Measurements from ENCODE around the gene DSCAML1. TPM values are rescaled to one million over a fixed set of nuclear protein-coding genes. Genes with fewer than 3 reads are reported as not detected.

Gene DSCAML1
- total RNA-seq, 1 experiment from 2014 or later: not detected

GRCh38 chr11:117618302-117618981 lies 178.6 kb downstream of the DSCAML1 start:
- no peak for ATAC-seq

GRCh38 chr11:117616979-117617378 lies 180.0 kb downstream of the DSCAML1 start:
- peaks cover 40% of the 10 kb centered on the region for H3K27me3 ChIP-seq (ENCODE audit: insufficient read depth, low read length)
- POLR2A ChIA-PET: no interaction called here

More at GRCh38 chr11:117618302-117618981, 178.6 kb downstream of the DSCAML1 start:
- Histone ChIP-seq H3K9me3 (ENCODE audit: control insufficient read depth in 1 of 2, insufficient read depth in 1 of 2, low read depth in 1 of 2, low read length in 2 of 2) (peaks cover 11 to 13% of the 10 kb centered on the region in 2 experiments; a peak in 3 of 4 replicates), H3K79me2 (ENCODE audit: insufficient read depth, low read length) (no peaks in the 10 kb centered on the region), H3K36me3 (ENCODE audit: control insufficient read depth in 1 of 2, insufficient read depth in 2 of 2, low read length in 2 of 2) (no peaks in the 10 kb centered on the region), H4K20me1 (ENCODE audit: insufficient read depth) (no peaks in the 10 kb centered on the region), H2AFZ (ENCODE audit: low read depth, low read length, poor library complexity, severe bottlenecking) (no peak overlapping the region), H3K9ac (ENCODE audit: low read length) (no peak overlapping the region), H3K4me1 (ENCODE audit: control insufficient read depth in 1 of 2, insufficient read depth in 2 of 2, low read length in 2 of 2) (no peaks in the 10 kb centered on the region), H3K27me3 (ENCODE audit: insufficient read depth, low read length) (peaks cover 25% of the 10 kb centered on the region), H3K4me2 (ENCODE audit: low read length) (no peak overlapping the region), H3K9me2 (ENCODE audit: insufficient read depth) (no peaks in the 10 kb centered on the region), H3K27ac (ENCODE audit: low read depth, low read length) (no peak overlapping the region), H3K4me3 (replicated peaks in 1 of 2; ENCODE audit: low read depth in 1 of 2, low read length in 2 of 2) (no peak overlapping the region)
- CTCF ChIA-PET: interaction anchor here (1.1 kb wide), 1 partner anchor 9 kb away, joined by 3 read pairs; no protein-coding TSS in a partner anchor
- intact Hi-C loops (cut with micrococcal nuclease): no loop called here
- TF ChIP-seq MAX (IDR thresholded peaks at IDR 0.05): no peak
- TF ChIP-seq POLR2A (IDR thresholded peaks at IDR 0.05; ENCODE audit: borderline replicate concordance, extremely low read depth, insufficient read depth, insufficient read length): no peak
- TF ChIP-seq SIN3A (IDR thresholded peaks at IDR 0.05; ENCODE audit: low read depth): no peak
- no peak for TF ChIP-seq POLR2AphosphoS5 (IDR thresholded peaks at IDR 0.05; ENCODE audit: low read depth, low read length)
- RAD21 ChIA-PET (ENCODE audit: low non-redundant PET in 1 of 2, low total read pairs in 2 of 2, uncharacterized antibody in 2 of 2, unreplicated experiment in 2 of 2): no interaction called here
- POLR2A ChIA-PET: no interaction called here
- BruUV-seq (replicated peaks): no TSS peak
- no peak for DNase-seq (ENCODE audit: low read depth, low spot score)

More at GRCh38 chr11:117616979-117617378, 180.0 kb downstream of the DSCAML1 start:
- Histone ChIP-seq H2AFZ (ENCODE audit: low read depth, low read length, poor library complexity, severe bottlenecking) (no peak overlapping the region), H3K79me2 (ENCODE audit: insufficient read depth, low read length) (no peaks in the 10 kb centered on the region), H3K9ac (ENCODE audit: low read length) (no peak overlapping the region), H3K9me3 (ENCODE audit: control insufficient read depth in 1 of 2, insufficient read depth in 1 of 2, low read depth in 1 of 2, low read length in 2 of 2) (peaks cover 7% of the 10 kb centered on the region in 2 experiments; a peak in 3 of 4 replicates), H4K20me1 (ENCODE audit: insufficient read depth) (no peaks in the 10 kb centered on the region), H3K27ac (ENCODE audit: low read depth, low read length) (no peak overlapping the region), H3K4me1 (ENCODE audit: control insufficient read depth in 1 of 2, insufficient read depth in 2 of 2, low read length in 2 of 2) (no peaks in the 10 kb centered on the region), H3K4me3 (replicated peaks in 1 of 2; ENCODE audit: low read depth in 1 of 2, low read length in 2 of 2) (no peak overlapping the region), H3K36me3 (ENCODE audit: control insufficient read depth in 1 of 2, insufficient read depth in 2 of 2, low read length in 2 of 2) (no peaks in the 10 kb centered on the region), H3K9me2 (ENCODE audit: insufficient read depth) (no peaks in the 10 kb centered on the region), H3K4me2 (ENCODE audit: low read length) (no peak overlapping the region)
- RAD21 ChIA-PET (ENCODE audit: low non-redundant PET in 1 of 2, low total read pairs in 2 of 2, uncharacterized antibody in 2 of 2, unreplicated experiment in 2 of 2): no interaction called here
- intact Hi-C loops (cut with micrococcal nuclease): no loop called here
- TF ChIP-seq CBX3 (IDR thresholded peaks at IDR 0.05; ENCODE audit: low read depth): no peak
- TF ChIP-seq EZH2 (IDR thresholded peaks at IDR 0.05): no peak
- no peak for TF ChIP-seq POLR2A (IDR thresholded peaks at IDR 0.05; ENCODE audit: borderline replicate concordance, extremely low read depth, insufficient read depth, insufficient read length)
- TF ChIP-seq POLR2AphosphoS5 (IDR thresholded peaks at IDR 0.05; ENCODE audit: low read depth, low read length): no peak
- no peak for TF ChIP-seq ZNF274 (IDR thresholded peaks at IDR 0.05; ENCODE audit: low read depth, low read length)
- TF ChIP-seq YY1 (IDR thresholded peaks at IDR 0.05; ENCODE audit: extremely low read depth, insufficient replicate concordance, low read depth, low read length): no peak
- BruUV-seq (replicated peaks): no TSS peak
- ATAC-seq (no peak), DNase-seq (ENCODE audit: low read depth, low spot score) (no peak)
- CTCF ChIA-PET: no interaction called here

All from HCT116 (cell line).